A549 (cell line): Measurements from ENCODE around the gene TAS2R4. TPM values are rescaled to one million over a fixed set of nuclear protein-coding genes. Genes with fewer than 3 reads are reported as not detected.

ENCODE experiments used
- ATAC-seq, 2 experiments: fragments of 200-7000 bp in 1 of 2; fragments of >200 bp in 1 of 2; cut with Nextera tagmentation in 1 of 2; cut with Tn5 transposase in 1 of 2; 3 replicates each; pipeline versions ENCODE4 v1.8.0 to v1.9.1; 2018 to 2020; ENCODE audit warnings: mild to moderate bottlenecking in 1 of 2, moderate library complexity in 1 of 2
- CTCF ChIA-PET: fragments of 300-600 bp; sonication (Branson Sonifier 250); formaldehyde crosslinking; extraction: SDS; loops from one replicate; lab custom pipeline; 2021; ENCODE audit warnings: antibody characterized with exemption, inconsistent platforms; lab: Yijun Ruan, JAX
- POLR2A ChIA-PET: fragments of 350-600 bp; formaldehyde crosslinking; extraction: SDS; loops from one replicate; lab custom pipeline; 2021; ENCODE audit warnings: antibody characterized with exemption, inconsistent platforms; lab: Yijun Ruan, JAX
- DNase-seq, 2 experiments: peaks; one replicate each; pipeline versions ENCODE4 v3.0.0 to v3.0.0-alpha.2; 2011 to 2016; ENCODE audit warnings: low read depth in 1 of 2, low spot score in 1 of 2
- FAIRE-seq: peaks from 2 replicates; lab custom pipeline; 2011; peaks lifted over from hg19 to GRCh38; lab: Jason Lieb, UNC
- H3K27ac ChIP-seq, 2 experiments: fragments of >200 bp; sonication (Bioruptor Twin); formaldehyde crosslinking; 3 replicates each; pipeline ENCODE4 v1.5.1; 2016 to 2017
- H3K4me1 ChIP-seq: fragments of >200 bp; sonication (Bioruptor Twin); formaldehyde crosslinking; 3 replicates; pipeline ENCODE4 v1.6.1; 2016
- H3K4me2 ChIP-seq: fragments of >200 bp; sonication (Bioruptor Twin); formaldehyde crosslinking; 3 replicates; pipeline ENCODE4 v1.6.1; 2016
- H3K4me3 ChIP-seq: fragments of >200 bp; sonication (Bioruptor Twin); formaldehyde crosslinking; 3 replicates; pipeline ENCODE4 v1.5.1; 2016
- H3K9me3 ChIP-seq: fragments of >200 bp; sonication (Bioruptor Twin); formaldehyde crosslinking; 3 replicates; pipeline ENCODE4 v1.6.1; 2016
- BCL3 ChIP-seq: fragments of >200 bp; sonication (Bioruptor Twin); formaldehyde crosslinking; IDR thresholded peaks from 3 replicates; pipeline ENCODE4 v1.6.1; 2016
- CEBPB ChIP-seq, 2 experiments: fragments of >200 bp in 1 of 2; sonication (Bioruptor Twin) in 1 of 2; formaldehyde crosslinking in 1 of 2; IDR thresholded peaks; 2 replicates each; pipeline ENCODE4 v1.6.1; 2012 to 2016
- CHD2 ChIP-seq: fragments of 150-350 bp; IDR thresholded peaks from 2 replicates; pipeline ENCODE4 v1.6.1; 2014; ENCODE audit warnings: low read length; ENCODE audit not compliant: partially characterized antibody
- E2F6 ChIP-seq: IDR thresholded peaks from 2 replicates; pipeline ENCODE4 v1.6.1; 2012; ENCODE audit warnings: low read depth, borderline replicate concordance
- ESRRA ChIP-seq: fragments of 150-350 bp; IDR thresholded peaks from 2 replicates; pipeline ENCODE4 v1.6.1; 2014; ENCODE audit warnings: mild to moderate bottlenecking, low read length, borderline replicate concordance
- FOXS1 ChIP-seq: fragments of 250-450 bp; sonication (Bioruptor Pico); IDR thresholded peaks from 2 replicates; pipeline ENCODE4 v1.5.0; 2020; ENCODE audit warnings: mild to moderate bottlenecking, moderate library complexity
- GATA3 ChIP-seq: IDR thresholded peaks from 2 replicates; pipeline ENCODE4 v1.6.1; 2012; ENCODE audit warnings: borderline replicate concordance
- HEYL ChIP-seq: fragments of 250-450 bp; sonication (Bioruptor Pico); IDR thresholded peaks from 2 replicates; pipeline ENCODE4 v1.8.0; 2021; ENCODE audit warnings: mild to moderate bottlenecking, moderate library complexity
- HMGXB4 ChIP-seq: fragments of 250-450 bp; sonication (Bioruptor Pico); IDR thresholded peaks from 2 replicates; pipeline ENCODE4 v1.5.0; 2021; ENCODE audit warnings: mild to moderate bottlenecking, moderate library complexity, borderline replicate concordance
- JUNB ChIP-seq: fragments of >200 bp; sonication (Bioruptor Twin); formaldehyde crosslinking; IDR thresholded peaks from 2 replicates; pipeline ENCODE4 v1.6.1; 2016
- KDM5A ChIP-seq: fragments of 200-600 bp; sonication (generic); IDR thresholded peaks from 2 replicates; pipeline ENCODE4 v1.6.1; 2016; ENCODE audit warnings: antibody characterized with exemption, mild to moderate bottlenecking
- MYC ChIP-seq: IDR thresholded peaks from 2 replicates; pipeline ENCODE4 v1.6.1; 2012; ENCODE audit warnings: mild to moderate bottlenecking, inconsistent platforms, low read length, improper control_type of control experiment, borderline replicate concordance
- PBX3 ChIP-seq: IDR thresholded peaks from 2 replicates; pipeline ENCODE4 v1.6.1; 2012
- RCOR1 ChIP-seq: fragments of 150-350 bp; IDR thresholded peaks from 2 replicates; pipeline ENCODE4 v1.6.1; 2014; ENCODE audit warnings: antibody characterized with exemption, low read length, low read depth
- REST ChIP-seq: fragments of 200-600 bp; sonication (generic); IDR thresholded peaks from 2 replicates; pipeline ENCODE4 v1.6.1; 2016; ENCODE audit warnings: antibody characterized with exemption, mild to moderate bottlenecking, moderate library complexity
- RNF2 ChIP-seq: fragments of 200-600 bp; sonication (generic); IDR thresholded peaks from 2 replicates; pipeline ENCODE4 v1.6.1; 2016; ENCODE audit warnings: low read depth, mild to moderate bottlenecking, antibody characterized with exemption, moderate library complexity, borderline replicate concordance
- SMC3 ChIP-seq: fragments of >200 bp; sonication (Bioruptor Twin); formaldehyde crosslinking; IDR thresholded peaks from 3 replicates; pipeline ENCODE4 v1.6.1; 2018; ENCODE audit warnings: inconsistent platforms
- TP53 ChIP-seq: fragments of 250-450 bp; sonication (Bioruptor Pico); IDR thresholded peaks from 2 replicates; pipeline ENCODE4 v1.5.0; 2021; ENCODE audit warnings: mild to moderate bottlenecking, moderate library complexity
- ZNF302 ChIP-seq: fragments of 250-450 bp; sonication (Bioruptor Pico); IDR thresholded peaks from 2 replicates; pipeline ENCODE4 v1.9.0; 2021; ENCODE audit warnings: inconsistent platforms, mild to moderate bottlenecking, moderate library complexity
- whole genome bisulfite sequencing: methylation state at CpG from one replicate; pipeline ENCODE4 v1.1.6; 2017; ENCODE audit errors: missing lambda C conversion rate; 5-methylcytosine and 5-hydroxymethylcytosine counted together
- polyA minus RNA-seq: library from RNA; depleted of rRNA, polyadenylated mRNA; stranded (reverse); fragments of >200 nt; gene quantifications from 2 replicates; pipeline ENCODE4 v1.2.3, GENCODE V29; 2011; rRNA and poly(A)+ RNA removed
- polyA plus RNA-seq, 4 experiments: library from polyadenylated mRNA; depleted of rRNA in 3 of 4; stranded (reverse); fragments of >200 nt; fragmentation: RNase III in 1 of 4; extraction: RNeasy Plus Mini Kit Qiagen cat#74134 plus additional on column Dnase treatment in 1 of 4; gene quantifications; 2 replicates in 3 of 4; 3 replicates in 1 of 4; pipeline ENCODE4 v1.2.3, GENCODE V29; 2011 to 2017

TAS2R4 gene
- polyA plus RNA-seq (2011; rRNA removed): 1.0 and 1.1 TPM in 2 replicates
- 0.04 and 0.08 TPM in 2 replicates for polyA plus RNA-seq (2012; cell fraction: cytosol; rRNA removed)
- polyA plus RNA-seq (2012; cell fraction: nucleus; rRNA removed): 0.29 and 0.61 TPM in 2 replicates
- polyA plus RNA-seq (2017; fragmentation: RNase III; extraction: RNeasy Plus Mini Kit Qiagen cat#74134 plus additional on column Dnase treatment): 0.21 to 0.30 TPM (median 0.22 TPM) in 3 replicates
- polyA minus RNA-seq: 2.4 and 3.3 TPM in 2 replicates

- Histone ChIP-seq H3K4me1 (no peaks in the 10 kb centered on the region), H3K4me3 (no peak within 1 kb of the TSS), H3K4me2 (no peak within 1 kb of the TSS), H3K27ac (no peak within 1 kb of the TSS), H3K9me3 (no peaks in the 10 kb centered on the region)
- ChIA-PET POLR2A (no interaction called here), CTCF (interaction anchor here (0.6 to 1.7 kb wide), 2 partner anchors 10 to 403 kb away, joined by 4 to 12 read pairs; no protein-coding TSS in a partner anchor)
- 100% methylated on average over 1 of the region's 1 CpG for WGBS
- no peak for FAIRE-seq
- no peak for TF ChIP-seq KDM5A
- TF ChIP-seq CHD2: no peak
- no peak for TF ChIP-seq CEBPB (IDR thresholded peaks at IDR 0.05)
- no peak for TF ChIP-seq TP53 (CRISPR knock-in tag)
- TF ChIP-seq PBX3: no peak
- TF ChIP-seq ESRRA: no peak
- no peak for TF ChIP-seq FOXS1 (CRISPR knock-in tag)
- no peak for TF ChIP-seq ZNF302
- TF ChIP-seq RCOR1: no peak
- TF ChIP-seq HEYL (CRISPR knock-in tag): no peak
- no peak for TF ChIP-seq RNF2
- TF ChIP-seq BCL3: no peak
- no peak for TF ChIP-seq GATA3
- ATAC-seq: no peak
- DNase-seq: no peak
Observed at GRCh38 chr7:141776374-141776773, at the start of gene TAS2R4. Gene TAS2R4, plus strand, starts transcription at chr7:141776674. Its CDS starts 1,815 bp downstream, at chr7:141778489.

- ATAC-seq: no peak
- CTCF ChIA-PET: interaction anchor here (1.0 to 1.4 kb wide), 3 partner anchors 9 to 74 kb away, joined by 4 to 6 read pairs (median 5); partner anchors contain the start of genes SSBP1 and WEE2
- Histone ChIP-seq H3K9me3 (no peaks in the 10 kb centered on the region), H3K4me2 (no peak overlapping the region), H3K4me3 (no peak overlapping the region), H3K4me1 (no peaks in the 10 kb centered on the region), H3K27ac (no peak overlapping the region)
- TF ChIP-seq FOXS1 (CRISPR knock-in tag): no peak
- TF ChIP-seq HMGXB4 (CRISPR knock-in tag): no peak
- no peak for TF ChIP-seq E2F6
- no peak for TF ChIP-seq JUNB
- TF ChIP-seq REST: no peak
- no peak for TF ChIP-seq MYC
- TF ChIP-seq BCL3: no peak
- TF ChIP-seq SMC3: no peak
- no peak for FAIRE-seq
- POLR2A ChIA-PET: no interaction called here
- no peak for DNase-seq
- 62% methylated on average over 1 of the region's 1 CpG for WGBS
Observed at GRCh38 chr7:141729020-141729419, 47.5 kb upstream of the TAS2R4 start.
